Measurements from ENCODE around the gene UBE4A.

The UBE4A gene

GRCh38 chr11:118441770-118442275 lies 82.4 kb downstream of the UBE4A start:
- DNase-seq = no peak

- no peak for DNase-seq
Measured at GRCh38 chr11:118442301-118442700, 82.9 kb downstream of the UBE4A start.

- no peak for DNase-seq
Measured at GRCh38 chr11:118442908-118443589, 83.6 kb downstream of the UBE4A start.

GRCh38 chr11:118443590-118444218 lies 84.3 kb downstream of the UBE4A start:
- DNase-seq = no peak

GRCh38 chr11:118447423-118447822 lies 88.0 kb downstream of the UBE4A start:
- no peak for DNase-seq

GRCh38 chr11:118448294-118448693 lies 88.9 kb downstream of the UBE4A start:
- DNase-seq = no peak
